Left lung (tissue), 10 donors: ENCODE measurements around the gene ASCC1. TPM values are rescaled to one million over a fixed set of nuclear protein-coding genes. Genes with fewer than 3 reads are reported as not detected.
"Not testable (repeated sequence)": the region's sequence is repeated elsewhere in the genome, so short reads cannot be mapped to it uniquely, and the experiment has no call there.

ENCODE experiments used
- ATAC-seq: fragments of 200-7000 bp; cut with Tn5 transposase; one replicate; pipeline ENCODE4 v1.9.1; 2020; ENCODE audit warnings: moderate library complexity
- DNase-seq, 4 donors: peaks; one replicate each; pipeline ENCODE4 v3.0.0-alpha.2; 2013 to 2020
- H3K27ac ChIP-seq, 2 donors: fragments of 200-600 bp; sonication (generic) in 1 of 2; one replicate each; pipeline versions ENCODE4 v1.5.0 to v1.8.0; 2020 to 2021
- H3K27me3 ChIP-seq, 2 donors: fragments of 200-600 bp; sonication (generic) in 1 of 2; one replicate each; pipeline versions ENCODE4 v1.5.0 to v1.8.0; 2020 to 2021
- H3K36me3 ChIP-seq, 2 donors: fragments of 200-600 bp; sonication (generic) in 1 of 2; one replicate each; pipeline versions ENCODE4 v1.5.0 to v1.8.0; 2020 to 2021
- H3K4me1 ChIP-seq, 2 donors: fragments of 200-600 bp; one replicate each; pipeline ENCODE4 v1.8.0; 2021
- H3K4me3 ChIP-seq, 2 donors: fragments of 200-600 bp; sonication (generic) in 1 of 2; one replicate each; pipeline versions ENCODE4 v1.5.0 to v1.8.0; 2020 to 2021; ENCODE audit warnings: mild to moderate bottlenecking in 1 of 2
- H3K9me3 ChIP-seq, 2 donors: fragments of 200-600 bp; sonication (generic) in 1 of 2; one replicate each; pipeline versions ENCODE4 v1.5.0 to v1.8.0; 2020 to 2021
- CTCF ChIP-seq, 2 donors: fragments of 200-600 bp; sonication (generic) in 1 of 2; IDR thresholded peaks; one replicate each; pipeline versions ENCODE4 v1.5.0 to v1.8.0; 2021; ENCODE audit warnings: antibody characterized with exemption in 2 of 2
- intact Hi-C, 2 donors: fragments of 100-400 bp; cut with DNase I; formaldehyde crosslinking; loops; one replicate each; pipeline versions ENCODE4 v1.11.2 to v1.14.2; 2022
- polyA plus RNA-seq, 6 donors: library from polyadenylated mRNA; unstranded; fragments of 120-200 nt; gene quantifications; one replicate each; pipeline ENCODE4 v1.2.1, GENCODE V29; 2013; ENCODE audit not compliant: insufficient read length in 6 of 6
- total RNA-seq, 2 donors: library from RNA; stranded (reverse); fragmentation: NEBNext Ultra II Directional; extraction: Animal tissue kit (Norgen Biotek cat#: 25700); gene quantifications; one replicate each; pipeline ENCODE4 v1.2.1, GENCODE V29; 2021
- donor health status: DM: no; HTN: yes; CAD: no.
- donor health status: DM: no; HTN: no; CAD: no.

The ASCC1 gene
- total and polyA plus RNA-seq, 8 donors, result 27.0 to 48.2 (median 37.4) TPM

GRCh38 chr10:72226418-72227027 is 10.4 kb upstream of the ASCC1 start:
- no peak overlapping the region for H3K4me3 ChIP-seq
- no peak overlapping the region for H3K27ac ChIP-seq
- no peaks in the 10 kb centered on the region for H3K27me3 ChIP-seq
- no peak for ATAC-seq
- no peak for DNase-seq
- no peak for TF ChIP-seq CTCF (IDR thresholded peaks at IDR 0.05)
- H3K4me1 ChIP-seq, result peaks cover 9 to 51% of the 10 kb centered on the region in 2 donors
- intact Hi-C loops, result no loop called here
- H3K36me3 ChIP-seq, result peaks cover 0 to 45% of the 10 kb centered on the region in 2 donors
- H3K9me3 ChIP-seq, result no peaks in the 10 kb centered on the region

GRCh38 chr10:72224191-72224590 is 8.1 kb upstream of the ASCC1 start:
- Histone ChIP-seq H3K4me1 (peaks cover 0 to 44% of the 10 kb centered on the region in 2 donors), H3K27ac (peak overlapping the region in 1 of 2 donors; percentile 70), H3K36me3 (peaks cover 0 to 47% of the 10 kb centered on the region in 2 donors)
- H3K9me3 ChIP-seq, DNase-seq, ATAC-seq, intact Hi-C loops, H3K27me3 ChIP-seq, H3K4me3 ChIP-seq: not testable (repeated sequence)

GRCh38 chr10:72223743-72224101 is 7.6 kb upstream of the ASCC1 start:
- H3K36me3 ChIP-seq, result peaks cover 0 to 47% of the 10 kb centered on the region in 2 donors
- DNase-seq (no peak), ATAC-seq (peak; percentile 43)
- H3K4me3 ChIP-seq, result no peak overlapping the region
- H3K27ac ChIP-seq, result peak overlapping the region; percentile 28 to 70
- H3K4me1 ChIP-seq, result peaks cover 0 to 44% of the 10 kb centered on the region in 2 donors
- H3K27me3 ChIP-seq, result no peaks in the 10 kb centered on the region
- TF ChIP-seq CTCF (IDR thresholded peaks at IDR 0.05), result no peak
- intact Hi-C loops, result no loop called here
- no peaks in the 10 kb centered on the region for H3K9me3 ChIP-seq

GRCh38 chr10:72221278-72221677 is 5.2 kb upstream of the ASCC1 start:
- H3K4me3 ChIP-seq, result no peak overlapping the region
- intact Hi-C loops, result no loop called here
- no peak for TF ChIP-seq CTCF (IDR thresholded peaks at IDR 0.05)
- H3K4me1 ChIP-seq, result peaks cover 3 to 63% of the 10 kb centered on the region in 2 donors
- H3K9me3 ChIP-seq, result no peaks in the 10 kb centered on the region
- no peak for DNase-seq
- no peak for ATAC-seq
- no peak overlapping the region for H3K27ac ChIP-seq
- H3K27me3 ChIP-seq, result no peaks in the 10 kb centered on the region
- H3K36me3 ChIP-seq, result peaks cover 0 to 40% of the 10 kb centered on the region in 2 donors

- H3K4me1 ChIP-seq, result peaks cover 3 to 63% of the 10 kb centered on the region in 2 donors
- peaks cover 0 to 36% of the 10 kb centered on the region in 2 donors for H3K36me3 ChIP-seq
- intact Hi-C loops, result no loop called here
- H3K9me3 ChIP-seq, result no peaks in the 10 kb centered on the region
- no peak for TF ChIP-seq CTCF (IDR thresholded peaks at IDR 0.05)
- ATAC-seq (no peak), DNase-seq (no peak)
- H3K4me3 ChIP-seq, result no peak overlapping the region
- no peak overlapping the region for H3K27ac ChIP-seq
- H3K27me3 ChIP-seq, result no peaks in the 10 kb centered on the region
Measured at GRCh38 chr10:72220637-72221036, 4.6 kb upstream of the ASCC1 start.
